T-helper 17 cell (primary cell): Measurements from ENCODE around the gene SPEF2. TPM values are rescaled to one million over a fixed set of nuclear protein-coding genes. Genes with fewer than 3 reads are reported as not detected.

Experiments used
- ATAC-seq: fragments of 150-1000 bp; cut with Tn5 transposase; 2 replicates; pipeline ENCODE4 v1.10.0; 2021; ENCODE audit warnings: mild to moderate bottlenecking, moderate library complexity
- DNase-seq, 3 donors: peaks; one replicate each; pipeline versions ENCODE4 v3.0.0 to v3.0.0-alpha.2; 2020 to 2021
- H3K9me3 ChIP-seq: one replicate; pipeline ENCODE4 v1.7.0; 2013; ENCODE audit warnings: low read length, mild to moderate bottlenecking; ENCODE audit not compliant: control insufficient read depth, poor library complexity, severe bottlenecking
- H3K27ac Mint-ChIP-seq: one replicate; pipeline ENCODE4 v1.8.0; 2022; ENCODE audit warnings: mild to moderate bottlenecking, moderate library complexity, mixed read lengths
- H3K27me3 Mint-ChIP-seq: one replicate; pipeline ENCODE4 v1.8.0; 2022; ENCODE audit warnings: mixed read lengths
- H3K36me3 Mint-ChIP-seq: one replicate; pipeline ENCODE4 v1.8.0; 2022; ENCODE audit warnings: low read depth, mixed read lengths
- H3K4me1 Mint-ChIP-seq: one replicate; pipeline ENCODE4 v1.8.0; 2022; ENCODE audit warnings: mild to moderate bottlenecking, mixed read lengths
- H3K4me3 Mint-ChIP-seq: one replicate; pipeline ENCODE4 v1.8.0; 2022; ENCODE audit warnings: mild to moderate bottlenecking, moderate library complexity, mixed read lengths
- total RNA-seq, 4 donors: library from RNA in 2 of 4; stranded (reverse) in 2 of 4; gene quantifications; one replicate each; pipeline ENCODE4 v1.2.3 and lab custom pipeline; 2022 to 2026

The SPEF2 gene
- total RNA-seq, 2 donors from 2014 or later = 4.5 to 8.3 TPM

- DNase-seq (no peak), ATAC-seq (no peak)
- peak overlapping the region; percentile 28 for H3K4me3 Mint-ChIP-seq
- no peaks in the 10 kb centered on the region for H3K27me3 Mint-ChIP-seq
- H3K36me3 Mint-ChIP-seq = peaks cover 2% of the 10 kb centered on the region
- no peaks in the 10 kb centered on the region for H3K9me3 ChIP-seq
- peaks cover 55% of the 10 kb centered on the region for H3K4me1 Mint-ChIP-seq
- peak overlapping the region; percentile 98 for H3K27ac Mint-ChIP-seq
Observed at GRCh38 chr5:35804841-35805240, 187.2 kb downstream of the SPEF2 start.

GRCh38 chr5:35810601-35811000 lies 192.9 kb downstream of the SPEF2 start:
- DNase-seq (no peak), ATAC-seq (peak; percentile 60)
- no peaks in the 10 kb centered on the region for H3K9me3 ChIP-seq
- no peaks in the 10 kb centered on the region for H3K27me3 Mint-ChIP-seq
- peak overlapping the region; percentile 80 for H3K4me3 Mint-ChIP-seq
- peak overlapping the region; percentile 100 for H3K27ac Mint-ChIP-seq
- peaks cover 2% of the 10 kb centered on the region for H3K36me3 Mint-ChIP-seq
- peaks cover 29% of the 10 kb centered on the region for H3K4me1 Mint-ChIP-seq

GRCh38 chr5:35811108-35811741 lies 193.6 kb downstream of the SPEF2 start:
- H3K9me3 ChIP-seq = no peaks in the 10 kb centered on the region
- H3K4me3 Mint-ChIP-seq = peak overlapping the region; percentile 80
- H3K27ac Mint-ChIP-seq = peak overlapping the region; percentile 100
- H3K36me3 Mint-ChIP-seq = peaks cover 2% of the 10 kb centered on the region
- peak; percentile 82 for ATAC-seq
- DNase-seq = no peak
- H3K4me1 Mint-ChIP-seq = peaks cover 29% of the 10 kb centered on the region
- H3K27me3 Mint-ChIP-seq = no peaks in the 10 kb centered on the region

GRCh38 chr5:35813521-35813920 lies 195.9 kb downstream of the SPEF2 start:
- ATAC-seq (no peak), DNase-seq (no peak)
- H3K9me3 ChIP-seq = no peaks in the 10 kb centered on the region
- no peak overlapping the region for H3K4me3 Mint-ChIP-seq
- no peaks in the 10 kb centered on the region for H3K27me3 Mint-ChIP-seq
- H3K36me3 Mint-ChIP-seq = no peaks in the 10 kb centered on the region
- peaks cover 18% of the 10 kb centered on the region for H3K4me1 Mint-ChIP-seq
- no peak overlapping the region for H3K27ac Mint-ChIP-seq

GRCh38 chr5:35815089-35815936 lies 197.7 kb downstream of the SPEF2 start:
- no peak overlapping the region for H3K27ac Mint-ChIP-seq
- H3K36me3 Mint-ChIP-seq = no peaks in the 10 kb centered on the region
- no peak overlapping the region for H3K4me3 Mint-ChIP-seq
- H3K27me3 Mint-ChIP-seq = no peaks in the 10 kb centered on the region
- peaks cover 23% of the 10 kb centered on the region for H3K4me1 Mint-ChIP-seq
- no peak for DNase-seq
- H3K9me3 ChIP-seq = no peaks in the 10 kb centered on the region
- ATAC-seq = peak; percentile 29

GRCh38 chr5:35816881-35817521 lies 199.3 kb downstream of the SPEF2 start:
- Mint-ChIP-seq H3K36me3 (no peaks in the 10 kb centered on the region), H3K4me1 (peaks cover 25% of the 10 kb centered on the region), H3K27ac (no peak overlapping the region), H3K27me3 (no peaks in the 10 kb centered on the region), H3K4me3 (no peak overlapping the region)
- DNase-seq (no peak), ATAC-seq (peak; percentile 66)
- no peaks in the 10 kb centered on the region for H3K9me3 ChIP-seq

- no peaks in the 10 kb centered on the region for H3K27me3 Mint-ChIP-seq
- H3K9me3 ChIP-seq = no peaks in the 10 kb centered on the region
- no peak overlapping the region for H3K27ac Mint-ChIP-seq
- no peaks in the 10 kb centered on the region for H3K36me3 Mint-ChIP-seq
- H3K4me3 Mint-ChIP-seq = peak overlapping the region; percentile 32
- DNase-seq = no peak
- ATAC-seq = no peak
- H3K4me1 Mint-ChIP-seq = peaks cover 45% of the 10 kb centered on the region
Observed at GRCh38 chr5:35819026-35819425, 201.4 kb downstream of the SPEF2 start.

- H3K4me3 Mint-ChIP-seq = peak overlapping the region; percentile 32
Observed at GRCh38 chr5:35819668-35820067, 202.0 kb downstream of the SPEF2 start.

GRCh38 chr5:35820735-35821134 lies 203.1 kb downstream of the SPEF2 start:
- no peak overlapping the region for H3K27ac Mint-ChIP-seq
- no peaks in the 10 kb centered on the region for H3K27me3 Mint-ChIP-seq
- DNase-seq (no peak), ATAC-seq (no peak)
- H3K9me3 ChIP-seq = no peaks in the 10 kb centered on the region
- peak overlapping the region; percentile 28 for H3K4me3 Mint-ChIP-seq
- H3K4me1 Mint-ChIP-seq = peaks cover 56% of the 10 kb centered on the region
- H3K36me3 Mint-ChIP-seq = no peaks in the 10 kb centered on the region

More at GRCh38 chr5:35819668-35820067, 202.0 kb downstream of the SPEF2 start:
- ATAC-seq (peak; percentile 30), DNase-seq (no peak)
- H3K27ac Mint-ChIP-seq = no peak overlapping the region
- H3K27me3 Mint-ChIP-seq = no peaks in the 10 kb centered on the region
- no peaks in the 10 kb centered on the region for H3K36me3 Mint-ChIP-seq
- H3K9me3 ChIP-seq = no peaks in the 10 kb centered on the region
- H3K4me1 Mint-ChIP-seq = peaks cover 49% of the 10 kb centered on the region

GRCh38 chr5:35821513-35821912 lies 203.8 kb downstream of the SPEF2 start:
- no peaks in the 10 kb centered on the region for H3K27me3 Mint-ChIP-seq
- peaks cover 61% of the 10 kb centered on the region for H3K4me1 Mint-ChIP-seq
- no peak for ATAC-seq
- H3K9me3 ChIP-seq = no peaks in the 10 kb centered on the region
- peak overlapping the region; percentile 64 for H3K4me3 Mint-ChIP-seq
- no peak for DNase-seq
- H3K27ac Mint-ChIP-seq = no peak overlapping the region
- no peaks in the 10 kb centered on the region for H3K36me3 Mint-ChIP-seq

- peak overlapping the region; percentile 64 for H3K4me3 Mint-ChIP-seq
- H3K9me3 ChIP-seq = no peaks in the 10 kb centered on the region
- H3K27ac Mint-ChIP-seq = no peak overlapping the region
- ATAC-seq (peak; percentile 72), DNase-seq (peak in 1 of 3 donors; percentile 25)
- H3K4me1 Mint-ChIP-seq = peaks cover 70% of the 10 kb centered on the region
- no peaks in the 10 kb centered on the region for H3K27me3 Mint-ChIP-seq
- H3K36me3 Mint-ChIP-seq = no peaks in the 10 kb centered on the region
Observed at GRCh38 chr5:35822511-35822910, 204.8 kb downstream of the SPEF2 start.

GRCh38 chr5:35823347-35824098 lies 205.9 kb downstream of the SPEF2 start:
- no peaks in the 10 kb centered on the region for H3K9me3 ChIP-seq
- no peak overlapping the region for H3K27ac Mint-ChIP-seq
- ATAC-seq = peak; percentile 58
- H3K27me3 Mint-ChIP-seq = no peaks in the 10 kb centered on the region
- no peaks in the 10 kb centered on the region for H3K36me3 Mint-ChIP-seq
- peak overlapping the region; percentile 78 for H3K4me3 Mint-ChIP-seq
- peaks cover 76% of the 10 kb centered on the region for H3K4me1 Mint-ChIP-seq
- DNase-seq = no peak

GRCh38 chr5:35826056-35826455 lies 208.4 kb downstream of the SPEF2 start:
- no peak overlapping the region for H3K27ac Mint-ChIP-seq
- ATAC-seq (no peak), DNase-seq (no peak)
- H3K4me3 Mint-ChIP-seq = peak overlapping the region; percentile 60
- H3K9me3 ChIP-seq = no peaks in the 10 kb centered on the region
- no peaks in the 10 kb centered on the region for H3K36me3 Mint-ChIP-seq
- peaks cover 69% of the 10 kb centered on the region for H3K4me1 Mint-ChIP-seq
- no peaks in the 10 kb centered on the region for H3K27me3 Mint-ChIP-seq
